GM12801 (cell line): Measurements from ENCODE around the gene ZBTB6.

Source experiments
- TF ChIP-seq, protein P1 (sequence below): IDR thresholded peaks from one replicate; pipeline ENCODE4 v1.5.1; 2011; ENCODE audit warnings: control low read depth; ENCODE audit not compliant: insufficient read length; ENCODE audit errors: extremely low read depth

ZBTB6 gene

DNA sequence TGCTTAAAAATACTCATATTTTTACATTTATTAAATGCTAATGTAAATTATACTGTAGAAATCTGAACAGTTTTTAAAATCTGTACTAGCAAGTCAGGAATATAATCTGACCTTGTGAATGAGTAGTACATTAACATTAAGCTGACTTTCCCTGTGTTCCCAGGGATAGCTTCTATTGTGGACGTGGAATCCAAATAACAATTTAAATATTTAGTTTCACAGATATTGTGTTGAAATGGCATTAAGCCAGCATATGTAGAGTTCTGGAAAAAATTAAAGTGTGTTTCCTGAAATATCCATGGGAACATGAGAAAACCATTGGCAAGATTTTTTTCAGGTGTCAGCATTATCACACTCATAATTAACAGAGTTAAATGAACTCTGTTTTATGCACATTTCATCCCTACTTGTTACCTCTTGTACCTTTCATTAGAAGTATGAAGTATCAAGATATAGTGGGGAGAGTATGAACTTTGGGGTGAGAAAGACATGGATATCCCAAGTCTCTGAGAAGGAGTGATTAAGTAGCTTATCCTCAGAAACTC is 33.4 kb upstream of the ZBTB6 start:
- TF ChIP-seq, protein P1, sequence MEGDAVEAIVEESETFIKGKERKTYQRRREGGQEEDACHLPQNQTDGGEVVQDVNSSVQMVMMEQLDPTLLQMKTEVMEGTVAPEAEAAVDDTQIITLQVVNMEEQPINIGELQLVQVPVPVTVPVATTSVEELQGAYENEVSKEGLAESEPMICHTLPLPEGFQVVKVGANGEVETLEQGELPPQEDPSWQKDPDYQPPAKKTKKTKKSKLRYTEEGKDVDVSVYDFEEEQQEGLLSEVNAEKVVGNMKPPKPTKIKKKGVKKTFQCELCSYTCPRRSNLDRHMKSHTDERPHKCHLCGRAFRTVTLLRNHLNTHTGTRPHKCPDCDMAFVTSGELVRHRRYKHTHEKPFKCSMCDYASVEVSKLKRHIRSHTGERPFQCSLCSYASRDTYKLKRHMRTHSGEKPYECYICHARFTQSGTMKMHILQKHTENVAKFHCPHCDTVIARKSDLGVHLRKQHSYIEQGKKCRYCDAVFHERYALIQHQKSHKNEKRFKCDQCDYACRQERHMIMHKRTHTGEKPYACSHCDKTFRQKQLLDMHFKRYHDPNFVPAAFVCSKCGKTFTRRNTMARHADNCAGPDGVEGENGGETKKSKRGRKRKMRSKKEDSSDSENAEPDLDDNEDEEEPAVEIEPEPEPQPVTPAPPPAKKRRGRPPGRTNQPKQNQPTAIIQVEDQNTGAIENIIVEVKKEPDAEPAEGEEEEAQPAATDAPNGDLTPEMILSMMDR = no peak

DNA sequence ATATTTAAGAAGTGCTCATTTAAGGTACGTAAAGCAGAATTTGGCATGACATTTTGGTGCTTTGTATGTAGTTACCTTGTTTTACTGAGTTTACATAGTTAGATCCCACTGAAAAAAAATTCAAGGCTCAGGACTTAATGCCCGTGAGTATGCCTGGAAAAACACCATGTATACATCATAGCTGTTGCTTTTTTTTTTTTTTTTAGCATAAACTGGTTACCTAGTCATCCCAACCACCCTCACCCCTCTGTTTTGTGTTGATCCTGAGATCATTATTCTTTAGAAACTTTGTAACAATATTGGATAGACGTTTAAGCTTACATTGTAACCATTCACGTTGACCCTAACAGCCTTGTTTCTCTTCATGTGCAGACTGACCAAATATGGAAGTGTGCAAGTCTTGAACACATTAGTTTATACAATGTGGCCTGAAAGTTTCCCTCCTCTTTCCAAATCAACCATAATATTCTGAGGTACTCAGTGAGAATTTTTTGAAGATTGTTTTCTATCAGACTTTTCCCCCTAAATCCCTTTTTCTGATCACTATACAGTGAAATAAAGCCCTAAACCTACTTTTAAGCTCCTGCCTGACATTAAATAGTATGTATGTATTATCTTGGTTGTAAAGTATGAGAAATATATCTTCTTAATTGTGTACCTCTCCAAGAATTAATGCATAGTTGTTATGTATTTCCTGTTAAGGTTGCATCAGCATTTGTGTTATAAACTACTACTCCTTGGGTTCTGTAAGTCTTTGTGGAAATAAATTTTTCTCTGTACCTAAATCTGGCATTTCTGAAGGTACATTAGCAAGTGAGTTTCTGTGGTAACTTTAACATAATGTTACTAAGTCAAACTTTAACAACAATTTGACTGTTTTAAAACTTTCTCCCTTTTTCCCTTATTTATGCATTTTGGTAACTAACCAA is 32.1 kb upstream of the ZBTB6 start:
- TF ChIP-seq, protein P1 = no peak

DNA sequence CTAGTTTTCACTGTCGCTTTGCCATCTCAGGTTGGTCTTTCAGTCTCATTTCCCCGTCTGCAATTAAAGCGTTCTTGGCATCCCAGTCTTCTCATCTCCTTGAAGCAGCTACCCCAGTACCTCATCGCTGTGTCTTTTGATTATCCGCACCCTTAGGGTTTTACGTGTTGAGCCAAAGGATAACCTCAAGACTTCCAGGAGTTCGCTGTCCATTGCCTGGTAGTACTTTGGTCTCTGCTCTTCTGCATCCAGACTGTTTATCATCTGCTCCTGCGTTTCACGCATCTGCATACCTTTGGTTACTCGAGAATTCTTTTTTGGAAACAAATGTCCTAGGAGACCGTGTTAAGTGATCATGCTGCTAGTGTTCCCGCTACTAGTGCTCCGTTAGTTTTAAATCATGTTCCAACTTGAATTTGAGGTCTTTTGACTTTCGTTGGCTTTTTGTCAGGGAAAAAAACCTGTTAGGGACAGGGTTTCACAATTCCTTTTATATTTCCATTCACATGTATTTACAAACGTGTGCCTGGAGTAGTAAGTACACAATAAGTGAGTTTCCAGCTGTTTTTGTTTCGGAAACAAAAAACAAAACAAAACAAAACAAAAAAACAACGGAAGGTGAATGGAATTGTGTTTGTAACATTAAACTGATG is 28.6 kb upstream of the ZBTB6 start:
- TF ChIP-seq, protein P1 = no peak

DNA sequence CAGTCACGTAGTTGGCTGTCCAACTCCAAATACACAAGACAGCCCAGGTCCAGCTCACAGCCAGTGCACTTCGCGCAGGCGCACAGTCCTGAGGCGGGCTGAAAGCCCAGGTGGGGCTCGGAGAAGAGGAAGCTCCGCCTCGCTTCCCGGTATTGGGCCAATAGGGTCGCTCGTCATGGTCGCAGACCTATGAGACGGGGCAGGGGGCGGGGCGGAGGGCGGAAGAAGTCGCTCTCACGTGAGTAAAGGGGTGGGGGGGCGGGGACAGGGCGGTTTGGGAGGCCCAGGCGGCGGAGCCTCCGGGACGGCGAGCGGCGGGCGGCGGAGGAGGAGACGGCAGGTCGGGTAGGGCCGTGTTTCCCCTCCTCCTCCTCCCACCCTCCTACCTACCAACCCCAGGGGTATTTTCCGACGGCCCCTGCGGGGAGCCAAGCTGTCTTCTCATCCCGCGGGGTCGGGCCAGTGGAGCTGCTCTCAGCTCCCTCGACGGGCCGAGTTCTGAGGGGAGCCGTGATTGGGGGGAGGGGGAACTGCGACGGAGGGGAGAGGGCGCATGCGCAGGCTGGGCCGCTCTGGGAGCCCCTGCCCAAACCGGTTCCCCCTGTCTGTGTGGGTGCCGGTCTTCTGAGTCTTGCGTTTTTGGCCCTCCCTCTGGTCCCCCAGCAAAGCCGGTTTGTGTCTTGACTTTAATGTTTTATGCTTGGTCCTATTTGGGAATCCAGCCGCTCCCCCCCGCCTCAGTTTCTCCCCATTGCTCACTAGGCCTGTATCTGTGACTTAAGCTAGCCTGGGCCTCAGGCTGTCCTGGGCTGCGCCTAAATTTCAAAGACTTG is 27.8 kb upstream of the ZBTB6 start, which contains the start of gene RABGAP1:
RABGAP1 (plus strand) TSS at position 272 of the 833 bp plus-strand sequence. CDS start 16,040 bp downstream, outside the sequence.
- TF ChIP-seq, protein P1 = no peak

DNA sequence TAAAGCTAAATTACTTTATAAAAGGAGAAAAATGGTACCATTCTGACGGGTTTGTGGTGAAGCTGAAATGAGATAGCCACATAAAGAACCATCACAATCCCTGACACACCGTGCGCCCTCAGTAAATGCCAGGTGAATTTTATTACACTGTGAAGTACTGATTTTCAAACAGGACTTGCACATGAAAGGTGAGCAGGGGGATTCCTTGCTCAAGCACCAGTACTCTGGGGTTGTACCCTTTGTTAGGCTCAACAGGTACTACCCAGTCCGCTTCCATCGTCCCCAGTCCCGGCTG is 27.3 kb upstream of the ZBTB6 start:
- TF ChIP-seq, protein P1 = no peak

DNA sequence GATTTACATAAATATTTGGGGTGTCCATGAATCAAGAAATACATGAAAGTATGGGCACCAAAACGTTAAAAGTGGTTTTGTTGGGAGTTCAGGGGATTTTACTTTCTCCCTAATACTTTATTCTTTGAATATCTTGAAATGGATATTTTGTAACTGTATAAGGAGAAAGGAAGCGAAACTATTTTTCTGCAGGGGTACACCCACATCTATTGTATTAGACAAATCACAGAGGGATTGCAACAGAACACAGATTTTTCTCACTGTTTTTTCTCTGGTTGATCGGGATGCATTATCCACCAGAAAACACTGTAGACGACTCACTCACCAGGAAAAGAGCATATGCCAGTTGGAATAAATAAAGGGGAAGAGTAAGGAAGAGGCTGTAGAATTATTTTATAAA is 26.5 kb upstream of the ZBTB6 start:
- TF ChIP-seq, protein P1 = no peak

DNA sequence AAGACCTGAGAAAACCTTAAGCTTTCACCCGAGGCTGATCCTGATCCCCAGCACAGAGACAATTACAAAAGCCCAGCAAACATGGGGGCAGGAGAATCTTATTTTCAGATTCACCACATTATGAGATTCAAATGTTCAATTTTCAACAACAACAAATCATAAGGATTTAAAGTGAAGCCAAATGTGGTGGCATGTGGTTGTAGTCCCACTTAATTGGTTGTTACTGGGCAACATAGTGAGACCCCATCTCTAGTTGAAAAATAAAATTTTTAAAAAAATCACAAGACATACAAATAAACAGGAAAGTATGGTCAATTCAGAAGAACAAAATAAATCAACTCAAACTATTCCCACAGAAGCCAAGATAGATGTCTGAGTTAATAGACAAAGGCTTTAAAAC is 23.8 kb upstream of the ZBTB6 start:
- TF ChIP-seq, protein P1 = no peak
